GM06990 (cell line): ENCODE results near the gene VPS18.

Source experiments
- DNase-seq: peaks from one replicate; pipeline ENCODE4 v3.0.0-alpha.2; 2011; ENCODE audit not compliant: insufficient read length; ENCODE audit errors: extremely low read depth
- H3K27me3 ChIP-seq: replicated peaks from 2 replicates; pipeline ENCODE4 v1.6.0; 2011; ENCODE audit warnings: low read length; ENCODE audit not compliant: control insufficient read depth, insufficient read depth
- H3K36me3 ChIP-seq: 2 replicates; pipeline ENCODE4 v1.5.1; 2011; ENCODE audit warnings: low read length; ENCODE audit not compliant: control insufficient read depth, insufficient read depth
- H3K4me3 ChIP-seq: replicated peaks from 2 replicates; pipeline ENCODE4 v1.5.1; 2011; ENCODE audit warnings: low read depth, mild to moderate bottlenecking, control low read depth, low read length
- CTCF ChIP-seq: IDR thresholded peaks from 2 replicates; pipeline ENCODE4 v1.5.1; 2011; ENCODE audit warnings: low read length, control low read depth, mild to moderate bottlenecking, inconsistent platforms; ENCODE audit not compliant: insufficient read depth, poor library complexity, severe bottlenecking

Gene VPS18

DNA sequence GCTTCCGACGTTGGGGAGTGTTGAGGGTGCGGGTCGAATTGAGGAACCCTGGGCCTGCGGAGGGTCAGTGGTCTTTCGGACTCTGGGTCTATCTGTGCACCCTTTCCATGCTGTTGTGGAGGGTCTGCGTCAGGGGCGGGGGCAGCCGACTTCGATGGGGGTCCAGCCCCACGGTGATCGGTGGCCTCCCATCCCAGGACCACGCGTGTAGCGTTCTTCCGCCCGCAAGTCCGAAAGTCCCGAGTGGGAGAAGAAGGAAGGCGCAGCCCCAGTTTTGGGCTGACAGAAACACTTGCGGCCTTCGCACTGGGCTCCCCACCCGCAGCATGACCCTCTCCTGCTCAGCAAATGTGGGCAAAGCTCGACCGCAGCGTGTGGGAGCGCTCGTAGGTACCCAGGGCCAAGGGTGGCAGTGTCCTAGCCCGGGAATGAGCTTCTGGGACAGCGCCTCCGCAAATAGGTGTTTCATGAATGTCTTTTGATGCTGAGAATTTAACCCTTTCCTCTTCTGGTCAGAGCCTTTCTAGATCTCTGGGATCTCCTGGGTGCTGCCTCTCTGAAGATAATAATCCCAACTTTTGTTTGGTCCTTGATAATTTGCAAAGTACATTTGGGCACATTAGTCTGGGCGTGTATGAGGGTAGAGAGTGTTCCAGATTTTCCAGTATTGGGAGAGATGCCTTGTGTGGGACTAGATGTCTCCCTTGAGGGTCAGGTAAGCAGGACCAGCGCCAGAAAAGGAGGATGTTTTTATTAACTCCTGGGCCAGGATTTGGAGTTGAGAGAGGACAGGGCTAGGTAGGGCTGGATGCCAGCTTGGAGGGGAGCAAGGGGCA is 32.6 kb downstream of the VPS18 start:
- no peak for DNase-seq
- no peak for TF ChIP-seq CTCF
- H3K27me3 ChIP-seq: peaks cover 4% of the 10 kb centered on the region; the same call in 1 of the 2 replicates
- no peaks in the 10 kb centered on the region for H3K36me3 ChIP-seq
- H3K4me3 ChIP-seq: no peak overlapping the region

GRCh38 chr15:40927495-40927872 is 33.2 kb downstream of the VPS18 start:
- DNase-seq: no peak

GRCh38 chr15:40927873-40928806 is 33.9 kb downstream of the VPS18 start:
- Histone ChIP-seq H3K4me3 (peak overlapping the region; percentile 56), H3K36me3 (no peaks in the 10 kb centered on the region), H3K27me3 (peaks cover 4% of the 10 kb centered on the region; the same call in 1 of the 2 replicates)
- no peak for DNase-seq
- TF ChIP-seq CTCF: no peak

More at GRCh38 chr15:40927495-40927872, 33.2 kb downstream of the VPS18 start:
- Histone ChIP-seq H3K36me3 (no peaks in the 10 kb centered on the region), H3K27me3 (peaks cover 4% of the 10 kb centered on the region; the same call in 1 of the 2 replicates), H3K4me3 (no peak overlapping the region; the same call in 1 of the 2 replicates)
- TF ChIP-seq CTCF: no peak

GRCh38 chr15:40928821-40929659 is 34.8 kb downstream of the VPS18 start, which contains the start of gene DLL4:
Gene DLL4, plus strand, starts transcription at chr15:40929340. Its CDS starts 329 bp downstream, at chr15:40929669.
- Histone ChIP-seq H3K27me3 (peaks cover 4% of the 10 kb centered on the region; the same call in 1 of the 2 replicates), H3K36me3 (no peaks in the 10 kb centered on the region), H3K4me3 (peak within 1 kb of the TSS; percentile 56)
- no peak for TF ChIP-seq CTCF
- peak; percentile 59 for DNase-seq
